GM21447 (cell line): ENCODE measurements around the gene SMIM3.
"Not testable (repeated sequence)": the region's sequence is repeated elsewhere in the genome, so short reads cannot be mapped to it uniquely, and the experiment has no call there.

ENCODE experiments used
- ATAC-seq: cut with Tn5 transposase; IDR thresholded peaks from one replicate; pipeline ENCODE4 v1.9.1; 2021; ENCODE audit not compliant: unreplicated experiment

SMIM3 gene

GRCh38 chr5:150791536-150791935 lies 13.0 kb downstream of the SMIM3 start:
- ATAC-seq, result no peak

- not testable (repeated sequence) for ATAC-seq
Observed at GRCh38 chr5:150793423-150793888, 14.9 kb downstream of the SMIM3 start.

- ATAC-seq, result no peak
Observed at GRCh38 chr5:150794927-150795326, 16.4 kb downstream of the SMIM3 start.

GRCh38 chr5:150797384-150797783 lies 18.8 kb downstream of the SMIM3 start:
- no peak for ATAC-seq

GRCh38 chr5:150801117-150801927 lies 22.8 kb downstream of the SMIM3 start:
- ATAC-seq, result peak; percentile 76

- no peak for ATAC-seq
Observed at GRCh38 chr5:150804388-150804787, 25.8 kb downstream of the SMIM3 start.

- no peak for ATAC-seq
Observed at GRCh38 chr5:150809363-150809762, 30.8 kb downstream of the SMIM3 start.

- ATAC-seq, result no peak
Observed at GRCh38 chr5:150815010-150815409, 36.5 kb downstream of the SMIM3 start.

- no peak for ATAC-seq
Observed at GRCh38 chr5:150816946-150817345, 38.4 kb downstream of the SMIM3 start.

- no peak for ATAC-seq
Observed at GRCh38 chr5:150829744-150830143, 51.2 kb downstream of the SMIM3 start.

GRCh38 chr5:150831821-150832220 lies 53.3 kb downstream of the SMIM3 start:
- not testable (repeated sequence) for ATAC-seq

GRCh38 chr5:150836064-150836463 lies 57.5 kb downstream of the SMIM3 start:
- ATAC-seq, result no peak

GRCh38 chr5:150836703-150837102 lies 58.1 kb downstream of the SMIM3 start:
- ATAC-seq, result no peak

GRCh38 chr5:150845185-150845859 lies 66.8 kb downstream of the SMIM3 start:
- ATAC-seq, result not testable (repeated sequence)

GRCh38 chr5:150846308-150846653 lies 67.7 kb downstream of the SMIM3 start, which contains the start of gene IRGM:
TSS of gene IRGM (plus strand) at chr5:150846521. CDS start at chr5:150848124, 1,603 bp downstream.
- not testable (repeated sequence) for ATAC-seq
